GF-D8 (cell line): ENCODE measurements around the gene ANXA4.

Experiments used
- DNase-seq: peaks from one replicate; lab custom pipeline; 2025; lab: John Stamatoyannopoulos, UW

The ANXA4 gene

GRCh38 chr2:69741575-69742321 is at the start of gene ANXA4:
Gene ANXA4 (plus strand): TSS chr2:69742134. CDS start chr2:69781566, 39,432 bp downstream.
- peak; percentile 59 for DNase-seq

DNA sequence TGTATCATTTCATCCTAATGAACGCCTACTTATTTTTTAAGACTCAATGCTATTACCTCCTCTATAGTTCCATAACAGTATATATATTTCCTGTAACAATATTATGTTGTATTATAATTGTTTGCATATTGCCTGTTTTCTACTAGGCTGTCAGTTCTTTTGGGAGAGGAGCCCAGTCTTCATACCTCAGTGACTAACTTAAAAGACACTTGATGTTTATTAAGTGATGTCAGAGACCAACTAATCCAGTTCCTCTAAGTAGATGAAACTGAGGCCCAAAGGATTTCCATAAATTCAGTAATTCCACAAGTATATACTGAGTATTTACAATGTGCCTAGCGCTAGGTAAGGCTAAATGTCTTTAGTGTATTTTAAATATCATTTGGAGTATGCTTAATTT is 49.5 kb upstream of the ANXA4 start:
- no peak for DNase-seq

DNA sequence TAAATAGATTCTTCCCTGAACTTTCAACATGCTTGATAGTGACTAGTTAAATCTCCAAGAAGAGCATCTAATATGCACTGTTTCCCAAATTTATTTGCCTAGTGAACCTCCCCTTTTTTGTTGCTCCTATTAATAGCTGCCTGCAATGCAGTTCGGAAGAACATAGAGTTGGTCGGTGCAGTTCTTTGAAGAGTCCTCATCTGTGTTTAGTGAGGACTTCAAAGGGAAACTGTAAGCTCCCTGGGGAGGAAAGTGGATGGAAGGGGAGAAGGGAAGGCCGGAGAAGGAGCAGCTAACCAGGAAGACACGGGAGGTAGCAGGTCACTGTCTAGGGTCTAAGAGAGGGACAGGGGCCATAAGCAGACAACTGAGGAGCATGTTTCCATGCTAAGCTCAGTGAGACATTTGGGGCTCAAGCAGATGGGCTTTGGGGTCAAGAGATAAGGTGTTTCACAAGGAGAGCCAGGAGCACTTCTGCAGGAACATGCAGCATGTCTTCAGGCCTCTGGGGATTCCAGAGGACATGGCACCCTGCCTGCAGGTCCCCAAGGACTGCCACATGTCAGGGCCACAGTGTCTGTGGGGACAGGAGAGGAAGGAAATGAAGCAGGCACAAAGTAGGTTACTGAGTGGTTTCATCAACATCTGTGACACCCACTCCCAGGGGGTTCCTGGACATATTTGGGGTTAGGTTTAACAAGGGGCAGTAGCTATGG is 48.7 kb upstream of the ANXA4 start:
- peak; percentile 98 for DNase-seq

- DNase-seq, result peak; percentile 41
Observed at GRCh38 chr2:69693775-69694450, 48.0 kb upstream of the ANXA4 start.

DNA sequence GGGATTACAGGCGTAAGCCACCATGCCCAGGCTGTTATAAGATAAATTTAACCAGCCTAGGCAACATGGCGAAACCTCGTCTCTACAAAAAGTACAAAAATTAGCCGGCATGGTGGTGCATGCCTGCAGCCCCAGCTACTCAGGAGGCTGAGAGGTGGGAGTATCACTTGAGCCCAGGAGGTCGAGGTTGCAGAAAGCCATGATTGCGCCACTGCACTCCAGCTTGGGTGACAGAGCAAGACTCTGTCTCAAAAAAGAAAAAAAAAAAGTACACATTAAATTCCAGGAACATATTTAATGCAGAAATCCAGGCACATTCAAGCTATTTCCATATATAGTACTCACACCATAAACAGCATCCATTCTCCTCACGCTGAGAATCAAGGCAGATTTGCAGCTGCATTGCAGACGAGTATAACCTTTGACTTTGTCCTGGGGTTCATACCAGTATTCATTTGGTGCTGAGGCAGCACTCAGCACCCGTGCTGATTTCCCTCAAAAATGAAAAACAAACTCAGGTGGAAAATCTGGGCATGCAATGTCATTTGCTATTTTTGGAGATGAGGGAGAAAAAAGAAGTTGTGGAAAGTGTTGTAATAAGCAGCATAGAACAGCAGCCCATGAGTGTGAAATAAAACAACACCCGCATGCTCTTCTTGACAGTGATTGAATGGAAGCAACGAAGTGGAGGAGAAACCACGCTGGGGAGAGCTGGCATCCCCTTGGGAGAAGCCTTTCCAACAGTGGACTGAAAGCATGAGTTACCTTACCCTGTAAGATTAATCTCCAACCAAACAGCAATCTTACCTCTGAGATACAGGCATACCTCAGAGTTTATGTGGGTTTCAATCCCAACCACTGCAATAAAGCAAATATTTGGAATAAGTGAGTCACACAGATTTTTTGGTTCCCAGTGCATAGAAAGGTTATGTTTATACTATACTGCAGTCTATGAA is 46.8 kb upstream of the ANXA4 start:
- peak; percentile 75 for DNase-seq

DNA sequence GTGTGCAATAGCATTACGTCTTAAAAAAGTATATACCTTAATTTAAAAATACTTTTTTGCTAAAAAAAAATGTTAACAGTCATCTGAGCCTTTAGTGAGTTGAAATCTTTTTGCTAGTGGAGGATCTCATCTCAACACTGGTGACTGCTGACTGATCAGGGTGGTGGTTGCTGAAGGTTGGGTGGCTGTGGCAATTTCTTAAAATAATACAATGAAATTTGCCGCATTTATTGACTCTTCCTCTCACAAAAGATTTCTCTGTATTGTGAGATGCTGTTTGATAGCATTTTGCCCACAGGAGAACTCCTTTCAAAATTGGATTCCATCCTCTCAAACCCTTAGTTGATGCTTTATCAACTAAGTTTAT is 46.1 kb upstream of the ANXA4 start:
- DNase-seq, result no peak

DNA sequence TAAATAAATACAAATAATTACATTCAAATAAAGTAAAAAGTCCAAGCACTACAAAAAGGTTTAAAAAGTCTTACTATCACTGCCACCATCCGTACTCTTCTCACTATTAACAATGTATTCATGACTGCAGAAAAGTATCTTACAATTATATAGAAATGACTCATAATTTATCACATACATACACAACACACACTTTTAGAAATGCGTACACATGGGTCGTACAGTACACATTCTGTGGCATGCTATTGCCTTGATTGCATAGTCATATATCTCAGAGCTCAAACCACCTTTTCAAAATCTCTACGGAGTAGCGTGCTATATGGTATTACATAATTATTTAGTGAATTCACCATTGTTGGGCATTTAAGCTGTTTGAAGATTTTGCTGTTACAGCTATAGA is 41.6 kb upstream of the ANXA4 start:
- no peak for DNase-seq

GRCh38 chr2:69701100-69701945 is 40.6 kb upstream of the ANXA4 start:
- no peak for DNase-seq

GRCh38 chr2:69703189-69703588 is 38.7 kb upstream of the ANXA4 start:
- peak; percentile 60 for DNase-seq

GRCh38 chr2:69704446-69704845 is 37.5 kb upstream of the ANXA4 start:
- DNase-seq, result peak; percentile 91

DNA sequence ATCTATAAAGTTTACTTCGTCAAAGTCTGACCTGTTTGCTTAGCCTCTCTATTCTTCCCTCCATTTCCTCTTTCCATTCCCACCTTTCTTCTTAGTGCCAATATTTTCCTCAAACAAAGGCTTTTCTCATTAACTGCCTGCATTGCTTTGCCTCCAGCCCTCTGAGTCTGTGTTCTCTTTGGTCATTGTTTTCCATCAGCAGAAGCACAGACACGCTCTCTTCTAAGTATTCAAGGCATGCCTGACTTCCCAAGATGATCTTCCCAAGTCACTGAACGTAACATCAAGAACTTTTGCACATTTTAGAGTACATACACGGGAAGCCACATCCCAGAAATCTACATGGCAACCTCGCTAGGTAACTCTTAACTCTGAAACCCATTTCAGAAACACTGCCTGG is 32.6 kb upstream of the ANXA4 start:
- no peak for DNase-seq

DNA sequence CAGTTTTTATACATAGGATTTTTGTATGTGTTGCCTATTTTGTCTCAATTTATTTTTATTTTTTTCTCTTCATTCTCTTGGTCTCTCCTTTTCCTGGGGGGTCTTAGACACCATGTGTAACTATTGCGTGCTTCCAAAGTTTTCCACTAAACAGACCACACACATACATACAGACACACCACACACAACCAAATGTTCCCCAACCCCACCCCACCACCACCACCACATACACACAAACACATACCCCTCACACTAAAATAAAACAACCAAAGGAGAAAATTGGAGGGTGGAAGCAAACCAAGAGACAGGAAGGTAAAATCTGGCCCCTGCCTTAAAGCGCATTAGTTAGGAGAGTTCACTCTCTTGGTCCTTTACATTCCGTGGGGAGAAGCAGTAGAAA is 30.0 kb upstream of the ANXA4 start:
- DNase-seq, result no peak

DNA sequence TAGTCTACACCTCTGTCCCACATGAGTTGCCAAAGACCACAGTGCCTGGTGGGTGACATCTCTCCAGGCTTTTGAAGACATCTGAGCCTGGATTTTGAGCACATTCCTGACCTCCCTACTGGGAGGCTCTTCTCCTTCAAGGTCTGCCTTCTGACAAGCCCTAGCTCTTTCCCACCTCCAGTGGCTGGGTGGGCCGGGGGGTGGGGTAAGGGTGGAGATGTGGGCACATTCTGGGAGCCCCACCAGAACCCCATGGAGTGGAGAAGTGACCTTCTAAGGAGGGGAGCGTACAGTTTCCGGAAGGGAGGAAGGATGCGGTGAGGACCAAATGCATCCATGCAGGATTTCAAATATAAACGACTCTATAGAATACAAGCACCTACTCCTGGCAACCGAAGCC is 27.9 kb upstream of the ANXA4 start:
- DNase-seq, result no peak

DNA sequence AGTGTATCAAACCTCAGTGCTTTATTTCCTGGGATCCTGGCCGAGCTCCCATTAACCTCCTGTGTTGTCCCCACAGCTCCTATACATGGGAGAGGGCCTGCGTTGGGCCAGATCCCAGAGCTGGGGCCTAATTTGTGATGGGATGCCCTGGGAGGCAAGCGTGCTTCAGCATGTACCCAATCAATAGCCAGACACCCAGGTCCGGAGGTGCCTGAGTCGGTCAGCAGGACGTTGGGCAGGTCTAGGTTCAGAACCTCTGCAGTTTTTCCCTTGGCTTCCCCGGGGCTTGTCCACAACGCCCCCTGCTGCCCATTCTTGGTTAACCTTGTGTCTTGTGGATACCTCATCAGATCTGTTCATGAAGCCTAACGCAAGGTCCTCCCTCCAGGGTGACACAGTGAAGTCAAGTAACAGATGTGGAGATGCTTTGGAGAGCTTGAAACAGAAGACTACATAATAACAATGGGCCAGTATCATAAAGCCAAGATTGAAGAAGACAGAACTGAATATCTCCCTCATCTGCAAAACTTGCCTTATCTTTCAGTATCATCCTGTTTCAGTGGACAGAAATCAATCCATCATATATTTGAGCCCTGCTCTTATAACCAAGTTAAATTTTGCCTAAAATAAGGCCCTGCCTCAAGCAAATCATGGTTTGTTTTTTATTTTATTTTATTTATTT is 27.3 kb upstream of the ANXA4 start:
- peak; percentile 63 for DNase-seq

GRCh38 chr2:69715964-69716363 is 26.0 kb upstream of the ANXA4 start:
- DNase-seq, result no peak

- no peak for DNase-seq
Observed at GRCh38 chr2:69716555-69717120, 25.3 kb upstream of the ANXA4 start.

DNA sequence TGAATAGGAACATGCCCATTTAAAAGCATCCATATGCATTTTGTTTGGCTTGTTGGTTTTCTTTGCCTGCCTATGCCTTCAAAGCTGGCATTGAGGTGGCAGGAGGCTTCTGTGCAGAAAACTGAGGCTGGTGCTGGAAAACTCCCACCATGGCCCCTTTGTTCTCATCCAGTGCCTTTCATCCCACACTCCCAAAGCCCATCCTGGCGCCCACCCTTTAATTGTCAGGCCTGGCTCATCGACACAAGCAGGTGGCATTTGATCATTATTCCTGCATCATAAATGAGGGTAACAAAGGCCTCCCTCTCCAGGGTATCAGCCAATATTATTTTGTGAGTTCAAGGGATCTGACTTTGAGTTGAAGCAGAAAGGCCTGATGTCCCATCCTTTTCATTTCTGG is 24.7 kb upstream of the ANXA4 start:
- no peak for DNase-seq

- no peak for DNase-seq
Observed at GRCh38 chr2:69717861-69718273, 24.1 kb upstream of the ANXA4 start.

DNA sequence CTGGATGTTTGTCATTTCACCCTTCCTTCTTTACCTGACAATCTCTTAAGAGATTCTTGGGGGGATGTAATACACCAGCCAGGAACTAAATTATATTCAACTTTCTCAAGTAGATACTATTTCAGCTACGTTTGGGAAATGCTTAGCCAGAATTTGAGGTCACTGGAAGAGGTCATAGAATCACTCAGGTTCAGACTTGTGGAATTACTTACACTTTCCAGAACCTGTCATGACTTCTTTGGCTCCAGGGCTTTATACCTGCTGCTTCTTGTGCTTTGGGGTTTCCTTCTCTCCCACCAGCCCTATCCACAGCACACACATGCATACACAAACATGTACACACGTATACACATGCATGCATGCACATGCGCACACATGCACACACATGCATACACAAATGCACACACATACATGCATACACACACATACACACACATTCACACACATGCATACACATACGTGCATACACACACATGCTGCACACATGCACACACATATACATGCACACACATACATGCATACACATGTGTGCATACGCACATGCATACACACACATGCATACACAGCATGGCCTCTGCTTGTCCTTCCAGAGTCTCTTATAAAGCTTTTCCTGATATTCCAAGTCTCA is 23.5 kb upstream of the ANXA4 start:
- DNase-seq, result no peak

GRCh38 chr2:69720404-69720803 is 21.5 kb upstream of the ANXA4 start:
- DNase-seq, result no peak
